DMS53 (cell line): Measurements from ENCODE around the gene KRTAP10-7.
A peak's percentile ranks its signal among the peaks of the same experiment; 100 is the strongest.
"Not testable (repeated sequence)": the region's sequence is repeated elsewhere in the genome, so short reads cannot be mapped to it uniquely, and the experiment has no call there.

ENCODE experiments used
- DNase-seq: peaks from one replicate; lab custom pipeline; 2025; lab: John Stamatoyannopoulos, UW

The KRTAP10-7 gene

DNA sequence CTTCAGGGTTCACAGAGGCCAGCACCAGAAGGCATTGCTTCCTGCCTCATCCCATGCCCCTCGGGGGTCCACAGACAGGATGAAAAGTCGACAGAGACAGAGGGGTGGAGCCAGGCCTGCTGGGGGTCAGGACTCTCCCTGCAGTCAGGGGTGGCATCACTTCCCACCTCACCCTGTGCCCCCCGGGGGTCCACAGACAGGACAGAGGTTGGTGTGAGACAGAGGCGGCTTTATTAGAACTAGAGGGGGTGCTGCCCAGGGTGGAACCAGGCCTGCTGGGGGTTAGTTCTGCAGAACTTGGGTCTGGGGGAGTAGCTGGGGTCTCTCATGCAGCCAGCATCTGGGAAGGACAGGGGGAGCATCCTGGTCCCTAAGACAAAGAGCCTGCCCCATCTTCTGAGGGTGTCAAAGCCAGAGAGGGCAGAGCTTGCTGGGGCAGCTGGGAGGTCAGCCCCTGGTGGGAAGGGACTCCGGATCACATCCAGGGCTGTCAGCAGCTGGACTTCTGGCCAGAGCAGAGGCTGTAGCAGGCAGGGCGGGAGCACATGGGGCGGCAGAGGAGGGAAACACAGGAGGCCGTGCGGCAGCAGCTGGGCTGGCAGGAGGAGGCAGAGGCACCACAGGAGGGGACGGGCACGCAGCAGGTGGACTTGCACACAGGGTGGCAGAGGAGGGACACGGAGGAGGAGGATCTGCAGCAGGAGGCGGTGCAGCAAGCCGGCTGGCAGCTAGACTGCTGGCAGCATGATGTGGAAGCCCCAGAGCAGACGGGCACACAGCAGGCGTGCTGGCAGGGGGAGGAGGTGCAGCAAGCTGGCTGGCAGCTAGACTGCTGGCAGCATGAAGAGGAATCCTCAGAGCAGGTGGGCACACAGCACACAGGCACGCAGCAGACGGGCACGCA, 9.2 kb upstream of the KRTAP10-7 start:
- DNase-seq: peak; percentile 26

DNA sequence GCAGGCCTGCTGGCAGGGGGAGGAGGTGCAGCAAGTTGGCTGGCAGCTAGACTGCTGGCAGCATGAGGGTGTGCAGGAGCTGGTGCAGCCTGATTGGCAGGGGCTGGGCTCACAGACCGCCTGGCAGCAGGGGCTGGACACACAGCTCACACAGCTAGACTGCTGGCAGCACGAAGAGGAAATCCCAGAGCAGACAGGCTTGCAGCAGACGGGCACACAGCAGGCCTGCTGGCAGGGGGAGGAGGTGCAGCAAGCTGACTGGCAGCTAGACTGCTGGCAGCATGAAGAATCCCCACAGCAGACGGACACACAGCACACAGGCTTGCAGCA, 8.6 kb upstream of the KRTAP10-7 start:
- peak; percentile 28 for DNase-seq

DNA sequence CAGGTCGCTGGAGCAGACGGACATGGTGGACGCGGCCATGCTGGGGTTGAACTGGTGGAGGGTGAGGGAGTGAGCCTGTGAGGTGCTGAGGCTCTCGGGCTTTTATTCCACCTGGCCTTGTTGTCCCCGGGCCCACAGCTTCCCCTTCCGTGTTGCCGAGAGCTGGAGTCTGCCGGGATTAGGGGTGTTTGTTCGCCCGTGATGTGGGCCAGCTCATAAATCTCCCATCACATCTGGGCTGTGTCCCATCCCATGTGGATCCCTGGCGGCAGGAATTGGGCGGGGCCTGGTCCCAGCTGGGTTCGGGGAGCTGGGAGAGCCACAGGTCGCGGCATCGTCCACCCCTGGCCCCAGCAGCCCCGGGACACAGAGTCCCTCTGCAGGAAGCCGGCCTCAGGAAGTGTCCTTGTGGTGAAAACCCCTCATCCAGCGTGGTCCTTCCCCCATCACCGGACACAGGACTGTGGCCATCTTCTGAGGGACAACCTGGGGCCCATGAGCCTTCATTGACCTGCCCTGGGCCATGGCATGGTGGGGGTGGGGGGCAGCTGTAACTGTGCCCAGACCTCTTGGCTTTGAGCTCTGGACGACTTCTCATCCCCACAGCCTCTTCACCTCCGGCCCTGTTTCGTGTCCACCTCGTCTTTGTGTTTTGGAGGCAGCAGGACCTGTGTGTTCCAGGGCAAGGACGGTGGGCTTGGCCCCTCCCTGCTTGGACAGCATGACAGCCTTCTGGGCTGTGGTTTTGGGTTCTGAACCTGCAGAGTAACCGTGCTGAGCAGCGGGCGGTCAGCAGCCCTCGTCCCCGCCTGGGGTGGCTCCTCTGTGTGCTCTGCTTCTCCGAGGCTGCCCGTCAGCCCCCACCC, 7.7 kb upstream of the KRTAP10-7 start, which contains the start of gene KRTAP10-6:
TSS of gene KRTAP10-6 (minus strand) at position 60 of the 866 bp plus-strand sequence. CDS start at position 39, 21 bp downstream.
- DNase-seq: peak; percentile 48

GRCh38 chr21:44593598-44594405, 6.6 kb upstream of the KRTAP10-7 start:
- peak; percentile 60 for DNase-seq

GRCh38 chr21:44594406-44594916, 5.9 kb upstream of the KRTAP10-7 start:
- no peak for DNase-seq

DNA sequence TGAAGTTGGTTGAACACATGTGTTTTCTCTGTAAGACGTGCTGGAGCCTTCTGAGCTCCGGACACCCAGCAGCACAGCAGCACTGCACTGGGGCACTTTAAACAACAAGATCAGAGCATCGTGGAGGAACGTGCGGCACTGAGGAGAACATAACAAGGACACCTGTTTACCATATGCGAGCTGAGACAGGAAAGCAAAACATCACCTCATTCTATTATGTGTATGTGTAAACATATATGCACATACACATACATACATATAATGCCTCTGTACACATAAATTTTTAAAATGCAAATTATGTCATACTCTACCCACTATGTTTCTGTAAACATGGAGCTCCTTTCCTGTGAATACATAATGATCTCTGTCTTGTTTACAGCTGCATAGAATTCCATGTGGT, 4.9 kb upstream of the KRTAP10-7 start:
- DNase-seq: no peak

GRCh38 chr21:44596068-44596725, 4.2 kb upstream of the KRTAP10-7 start:
- DNase-seq: peak; percentile 8

- DNase-seq: no peak
Measured at GRCh38 chr21:44598061-44598460, 2.3 kb upstream of the KRTAP10-7 start.

DNA sequence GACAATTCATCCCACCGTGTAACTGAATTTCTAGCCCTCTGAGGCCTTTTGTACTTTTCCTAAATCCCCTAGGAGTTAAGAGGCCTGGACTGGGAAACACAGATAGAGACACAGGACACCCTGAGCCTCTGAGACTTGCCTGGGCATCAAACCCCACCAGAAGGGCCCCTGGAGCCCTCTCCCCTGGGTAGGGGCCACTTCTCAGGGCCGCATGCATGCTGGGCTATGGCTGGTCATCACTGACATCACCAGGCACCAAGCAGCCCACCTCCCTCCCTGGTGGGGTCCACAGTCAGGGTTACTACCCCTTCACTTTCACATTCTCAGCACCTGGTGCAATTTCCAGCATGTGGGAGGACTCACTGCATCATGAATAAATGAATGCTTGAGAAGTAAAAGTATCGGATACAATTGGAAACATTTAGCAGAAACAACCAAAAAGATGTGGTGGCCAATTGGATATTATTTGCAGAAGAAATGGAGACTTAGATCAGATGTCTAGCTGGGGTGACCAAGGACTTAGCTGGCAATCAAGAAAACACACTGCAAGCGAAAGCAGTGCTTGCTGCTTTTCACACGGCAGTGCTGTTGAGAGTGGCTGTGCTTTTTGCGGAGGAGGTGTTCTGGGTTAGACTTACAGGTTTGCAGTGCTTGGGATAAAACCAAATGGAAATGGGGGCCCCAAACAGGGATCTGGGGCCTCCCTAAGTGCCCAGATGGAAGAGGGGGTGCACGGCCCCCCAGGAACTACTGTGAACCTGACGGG, 950 bp upstream of the KRTAP10-7 start:
- DNase-seq: no peak

GRCh38 chr21:44601091-44601490, 694 bp downstream of the KRTAP10-7 start:
- peak; percentile 44 for DNase-seq

DNA sequence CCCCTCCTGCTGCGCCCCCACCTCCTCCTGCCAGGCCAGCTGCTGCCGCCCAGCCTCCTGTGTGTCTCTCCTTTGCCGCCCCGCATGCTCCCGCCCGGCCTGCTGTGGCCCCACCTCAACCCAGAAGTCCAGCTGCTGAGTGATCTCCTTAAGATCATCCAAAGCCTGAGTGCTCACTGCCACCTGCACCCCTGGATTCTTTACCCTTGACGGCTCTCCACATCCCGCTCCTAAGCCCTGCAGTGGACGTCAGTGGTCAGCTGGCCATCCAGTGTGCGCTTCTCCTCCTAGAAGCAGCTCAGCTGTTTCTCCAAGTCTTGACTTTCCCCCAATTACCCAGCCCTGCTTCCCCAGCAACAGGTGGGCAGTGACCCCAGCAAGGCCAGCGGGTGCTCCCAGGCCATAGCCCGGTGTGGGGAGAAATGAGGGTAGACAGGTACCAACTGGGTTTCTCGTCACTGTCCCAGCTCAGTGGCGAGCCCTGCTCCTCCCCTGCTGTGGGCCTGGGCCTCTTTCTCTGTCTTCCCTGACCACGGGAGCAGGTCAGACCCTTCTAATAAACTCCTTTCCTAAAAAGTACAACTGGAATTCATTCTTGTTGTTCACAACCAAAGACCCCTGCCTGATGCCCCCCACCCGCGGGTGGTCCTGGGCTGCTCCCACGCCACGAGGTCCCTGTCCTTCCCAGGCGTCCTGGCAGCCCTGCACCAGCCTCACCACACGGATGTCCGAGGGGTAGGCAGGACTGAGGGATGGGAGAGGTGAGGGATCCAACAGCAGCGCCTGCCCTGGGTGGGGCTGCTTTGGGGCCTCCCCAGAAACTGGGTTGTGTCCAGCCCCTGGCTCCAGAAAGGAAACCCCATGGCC, 1.4 kb downstream of the KRTAP10-7 start:
- no peak for DNase-seq

- no peak for DNase-seq
Measured at GRCh38 chr21:44602463-44602850, 2.1 kb downstream of the KRTAP10-7 start.

- DNase-seq: no peak
Measured at GRCh38 chr21:44603109-44603875, 2.9 kb downstream of the KRTAP10-7 start.

DNA sequence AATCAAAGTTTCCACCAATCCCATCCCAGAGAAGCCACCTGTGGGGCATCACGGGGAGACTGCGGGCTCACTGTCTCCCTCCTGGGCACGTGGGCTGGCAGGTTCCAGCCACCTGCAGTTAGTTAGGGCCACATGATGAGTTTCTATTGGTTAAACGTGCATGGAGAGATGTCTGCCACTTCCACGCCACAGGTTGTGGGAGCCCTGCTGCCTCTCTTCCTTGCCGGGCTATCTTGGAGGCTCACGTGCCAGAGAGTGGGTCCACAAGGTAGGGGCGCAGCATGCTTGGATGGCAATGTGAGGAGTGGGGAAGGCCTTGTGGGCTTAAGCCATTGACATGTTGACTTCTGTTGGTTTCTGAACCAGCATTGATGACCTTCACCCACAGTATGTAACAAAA, 3.5 kb downstream of the KRTAP10-7 start:
- DNase-seq: no peak

DNA sequence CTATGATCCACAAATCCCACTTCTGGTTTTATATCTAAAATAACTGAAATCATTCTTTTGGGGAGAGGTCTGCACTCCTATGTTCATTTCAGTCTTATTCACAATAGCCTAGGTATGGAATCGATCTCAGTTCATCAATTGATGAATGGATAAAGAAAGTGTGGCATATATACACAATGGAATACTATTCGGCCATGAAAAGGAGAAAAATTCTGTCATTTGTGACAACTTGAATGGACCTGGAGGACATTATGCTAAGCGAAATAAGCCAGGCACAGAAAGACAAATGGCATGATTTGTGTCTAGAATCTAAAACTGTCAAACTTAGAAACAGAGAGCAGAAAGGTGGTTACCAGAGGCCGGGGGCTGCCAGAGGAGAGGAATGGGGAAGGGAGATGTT, 6.1 kb downstream of the KRTAP10-7 start:
- no peak for DNase-seq

GRCh38 chr21:44609193-44609592, 8.8 kb downstream of the KRTAP10-7 start:
- no peak for DNase-seq

GRCh38 chr21:44610157-44610843, 9.9 kb downstream of the KRTAP10-7 start:
- DNase-seq: not testable (repeated sequence)

DNA sequence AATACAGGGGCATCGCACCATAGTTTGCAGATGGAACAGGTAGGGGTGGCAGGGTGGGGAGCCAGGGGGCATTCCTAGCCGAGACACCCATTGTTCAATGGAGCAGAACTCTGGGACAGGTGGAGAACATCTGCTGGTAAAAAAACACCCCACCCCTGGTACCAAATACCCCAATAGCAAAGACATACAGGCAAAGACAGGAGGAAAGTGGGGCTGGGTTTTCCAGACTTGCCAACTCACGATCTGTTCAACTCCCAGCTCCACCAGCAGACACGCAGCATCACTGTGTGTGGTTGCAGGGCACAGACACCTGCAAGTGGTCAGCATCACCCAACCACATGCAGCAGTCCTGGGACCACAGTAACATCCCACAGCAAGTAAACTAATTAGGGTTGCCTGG, 11.2 kb downstream of the KRTAP10-7 start:
- DNase-seq: no peak
